RKO (cell line): ENCODE data around the gene PAPOLB.

Source experiments
- DNase-seq: peaks from one replicate; pipeline ENCODE4 v3.0.0-alpha.2; 2016; ENCODE audit warnings: low spot score

The PAPOLB gene

GRCh38 chr7:4878336-4879335 lies 16.8 kb upstream of the PAPOLB start:
- no peak for DNase-seq

GRCh38 chr7:4876586-4876985 lies 14.8 kb upstream of the PAPOLB start:
- no peak for DNase-seq

GRCh38 chr7:4875391-4875790 lies 13.6 kb upstream of the PAPOLB start:
- no peak for DNase-seq

- DNase-seq, result no peak
These were observed 11.5 kb upstream of the PAPOLB start for GRCh38 chr7:4873071-4873944.

- no peak for DNase-seq
These were observed 10.3 kb upstream of the PAPOLB start for GRCh38 chr7:4871930-4872675.

- DNase-seq, result no peak
These were observed 9.3 kb upstream of the PAPOLB start for GRCh38 chr7:4871056-4871680.

- no peak for DNase-seq
These were observed 6.7 kb upstream of the PAPOLB start for GRCh38 chr7:4868493-4868892.

- no peak for DNase-seq
These were observed 5.0 kb upstream of the PAPOLB start for GRCh38 chr7:4866528-4867496.

- DNase-seq, result no peak
These were observed 326 bp upstream of the PAPOLB start for GRCh38 chr7:4862156-4862555.

- DNase-seq, result no peak
These were observed 603 bp downstream of the PAPOLB start for GRCh38 chr7:4861227-4861626.

- no peak for DNase-seq
These were observed 4.6 kb downstream of the PAPOLB start for GRCh38 chr7:4857189-4857588.

- DNase-seq, result no peak
These were observed 5.3 kb downstream of the PAPOLB start for GRCh38 chr7:4856336-4857057.

- DNase-seq, result no peak
These were observed 6.9 kb downstream of the PAPOLB start for GRCh38 chr7:4854916-4855315.

GRCh38 chr7:4851459-4852422 lies 10.1 kb downstream of the PAPOLB start:
- peak; percentile 21 for DNase-seq

- DNase-seq, result no peak
These were observed 11.5 kb downstream of the PAPOLB start for GRCh38 chr7:4850262-4850795.

- DNase-seq, result peak; percentile 33
These were observed 12.4 kb downstream of the PAPOLB start for GRCh38 chr7:4849390-4849789.

GRCh38 chr7:4845740-4846142 lies 16.1 kb downstream of the PAPOLB start:
- DNase-seq, result no peak
